Gastrocnemius medialis (tissue), 4 donors: Measurements from ENCODE around the gene TRAPPC2L.

Experiments used
- CTCF ChIP-seq, 5 experiments: fragments of 450-650 bp in 3 of 5; fragments of 200-600 bp in 2 of 5; sonication (generic) in 2 of 5; IDR thresholded peaks in 4 of 5; conservative IDR thresholded peaks in 1 of 5; 1 replicate in 4 of 5; 2 replicates in 1 of 5; pipeline ENCODE4 v1.5.1; 2016 to 2019; ENCODE audit warnings: antibody characterized with exemption in 5 of 5, mild to moderate bottlenecking in 3 of 5, moderate library complexity in 3 of 5
- POLR2A ChIP-seq, 2 donors: fragments of 450-650 bp; IDR thresholded peaks; one replicate each; pipeline ENCODE4 v1.6.1; 2017; ENCODE audit warnings: antibody characterized with exemption in 2 of 2, mild to moderate bottlenecking in 2 of 2, moderate library complexity in 2 of 2

- no peak for TF ChIP-seq CTCF (IDR thresholded peaks at IDR 0.05 in 4 of 5, conservative IDR thresholded peaks at IDR 0.05 in 1 of 5)
- no peak for TF ChIP-seq POLR2A (IDR thresholded peaks at IDR 0.05)
Observed at GRCh38 chr16:88868974-88869672, 12.2 kb downstream of the TRAPPC2L start.
